T-helper 2 cell (primary cell): Measurements from ENCODE around the gene PCDH9.
"Not testable (repeated sequence)": the region's sequence is repeated elsewhere in the genome, so short reads cannot be mapped to it uniquely, and the experiment has no call there.

Source experiments
- DNase-seq, 5 experiments: peaks; one replicate each; pipeline versions ENCODE4 v3.0.0 to v3.0.0-alpha.2; 2012 to 2022

The PCDH9 gene

DNA sequence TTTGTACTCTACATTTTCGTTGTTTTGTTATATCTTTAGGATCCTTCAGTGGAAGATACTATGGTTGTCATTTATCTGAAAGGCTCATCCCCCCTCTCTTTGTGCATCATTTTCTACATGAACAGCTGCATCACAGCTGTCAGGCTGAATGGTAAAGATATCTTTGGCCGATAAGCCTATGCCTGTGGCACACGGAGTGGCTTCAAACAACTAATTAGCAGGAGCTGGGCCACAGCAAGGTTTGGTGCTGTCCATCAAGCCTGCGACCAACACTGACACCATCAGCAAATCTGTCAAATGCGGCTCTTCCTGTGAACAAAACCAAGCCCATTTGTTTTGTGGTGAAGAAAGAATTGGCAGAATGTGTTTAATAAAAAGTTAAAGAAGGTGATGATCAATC, 334.4 kb downstream of the PCDH9 start:
- no peak for DNase-seq

DNA sequence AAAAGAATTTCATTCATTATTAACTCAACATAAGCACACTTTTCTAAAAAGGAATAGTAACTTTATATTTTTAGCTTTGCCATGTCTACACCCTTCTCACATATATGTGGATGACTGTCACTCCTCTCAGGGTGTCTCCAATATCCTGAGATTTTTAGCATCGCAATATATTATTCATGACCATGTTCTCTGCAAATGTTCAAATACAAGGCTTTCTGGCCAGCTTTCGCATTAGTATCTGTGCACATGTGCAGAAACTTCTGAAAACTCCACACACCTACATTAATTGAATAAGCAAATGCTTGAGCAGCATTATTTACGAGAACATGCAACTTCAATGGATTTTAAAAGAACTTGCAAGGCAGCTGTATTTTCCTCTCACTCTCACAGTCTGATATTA, 334.8 kb downstream of the PCDH9 start:
- no peak for DNase-seq

DNA sequence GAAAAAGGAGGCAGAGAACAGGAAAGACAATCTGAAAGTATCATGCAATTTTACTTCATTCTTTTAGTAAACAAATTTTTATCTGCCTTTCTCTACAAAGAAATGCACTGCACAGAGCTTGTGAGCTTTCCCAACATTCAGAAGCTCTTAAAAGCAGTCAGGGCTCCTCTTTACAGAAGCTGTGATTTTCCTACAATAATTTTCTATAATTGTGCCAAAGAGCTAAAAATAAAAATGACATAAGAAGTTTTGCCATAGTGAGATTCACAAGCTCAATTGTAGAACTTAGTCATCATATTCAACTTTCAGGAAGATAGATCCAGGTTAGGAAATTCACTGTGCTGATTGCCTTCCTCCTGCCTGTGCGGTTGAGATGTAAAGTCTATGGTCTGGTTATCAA, 341.4 kb downstream of the PCDH9 start:
- DNase-seq = no peak

DNA sequence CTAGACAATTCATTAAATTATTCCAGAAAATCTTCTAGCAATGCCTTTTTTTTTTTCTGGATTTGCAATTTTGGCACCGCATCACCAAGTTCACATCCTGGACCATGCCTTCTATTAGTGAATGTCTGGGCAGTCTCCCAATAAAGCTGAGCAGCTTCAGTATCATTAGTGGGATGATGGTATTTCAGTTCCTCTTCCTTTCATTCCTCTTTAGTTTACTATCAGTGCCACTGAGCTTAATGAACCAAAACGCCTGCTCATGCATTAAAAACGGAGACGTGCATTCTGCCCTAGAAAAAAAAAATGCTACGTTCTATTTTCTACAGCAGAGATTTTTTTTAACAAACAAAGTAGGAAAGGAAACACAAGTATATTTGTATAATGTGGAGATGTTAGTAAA, 343.0 kb downstream of the PCDH9 start:
- no peak for DNase-seq

DNA sequence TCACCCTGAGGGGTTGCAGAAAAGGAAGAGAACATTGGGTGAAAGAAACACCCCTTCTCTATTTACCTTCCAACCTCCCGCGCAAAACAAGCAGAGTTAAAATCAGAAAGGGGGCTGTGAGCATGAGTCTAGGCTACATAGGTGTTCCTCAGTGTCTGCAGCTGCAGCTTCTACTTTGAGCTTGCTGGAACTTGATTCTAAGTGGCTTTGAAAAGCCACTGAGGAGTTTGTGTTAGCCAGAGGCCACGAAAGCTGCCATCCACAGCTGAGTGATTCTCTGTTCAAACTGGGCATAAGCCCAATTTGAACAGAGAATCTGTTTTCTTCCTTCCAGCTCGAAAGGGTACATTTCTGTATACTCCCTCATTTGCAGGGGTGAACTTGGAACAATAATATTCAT, 343.9 kb downstream of the PCDH9 start:
- no peak for DNase-seq

DNA sequence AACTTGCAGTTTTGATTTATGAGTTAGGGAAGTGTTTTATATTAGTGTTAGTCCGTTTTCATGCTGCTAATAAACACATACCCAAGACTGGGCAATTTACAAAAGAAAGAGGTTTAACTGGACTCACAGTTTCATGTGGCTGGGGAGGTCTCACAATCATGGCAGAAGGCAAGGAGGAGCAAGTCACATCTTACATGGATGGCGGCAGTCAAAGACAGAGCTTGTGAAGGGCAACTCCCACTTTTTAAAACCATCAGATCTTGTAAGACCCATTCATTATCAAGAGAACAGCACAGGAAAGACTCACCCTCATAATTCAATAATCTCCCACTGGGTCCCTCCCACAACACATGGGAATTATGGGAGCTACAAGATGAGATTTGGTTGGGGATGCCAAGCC, 349.0 kb downstream of the PCDH9 start:
- not testable (repeated sequence) for DNase-seq

DNA sequence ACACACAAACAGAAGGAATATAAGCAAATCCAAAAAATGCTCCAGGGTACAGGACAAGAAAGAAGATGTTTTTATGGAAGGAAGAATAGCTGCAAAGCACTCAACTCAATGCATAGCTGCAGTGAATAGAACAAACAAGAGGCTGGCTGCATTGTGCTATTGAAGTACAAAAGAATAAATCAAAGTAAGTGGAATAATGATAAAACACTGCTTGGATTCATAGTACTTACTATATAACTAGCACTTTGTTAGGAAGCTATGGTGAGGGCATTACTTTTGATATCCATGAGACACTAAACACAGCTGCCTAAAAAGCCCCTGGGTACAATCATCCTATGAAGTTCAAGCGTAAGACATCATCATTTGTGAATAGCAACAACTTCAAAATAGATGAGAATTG, 350.1 kb downstream of the PCDH9 start:
- DNase-seq = no peak

DNA sequence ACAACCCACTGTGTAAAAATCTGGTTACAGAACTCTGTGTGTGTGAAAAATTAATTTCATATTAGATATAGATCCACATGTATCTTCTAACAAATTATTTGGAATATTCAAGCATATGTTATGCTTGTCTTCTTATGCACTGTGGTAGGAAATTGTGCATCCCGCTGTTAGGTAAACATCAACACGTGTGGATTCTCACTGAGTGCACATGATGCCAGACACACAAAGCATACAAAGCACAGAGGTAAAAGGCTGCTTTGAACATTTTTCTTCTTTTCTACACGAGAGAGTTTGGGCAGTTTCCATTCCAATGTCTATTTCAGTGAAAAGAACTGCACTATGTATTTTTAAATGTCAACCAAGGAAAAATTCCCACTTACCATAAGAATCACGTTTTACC, 354.9 kb downstream of the PCDH9 start:
- no peak for DNase-seq

DNA sequence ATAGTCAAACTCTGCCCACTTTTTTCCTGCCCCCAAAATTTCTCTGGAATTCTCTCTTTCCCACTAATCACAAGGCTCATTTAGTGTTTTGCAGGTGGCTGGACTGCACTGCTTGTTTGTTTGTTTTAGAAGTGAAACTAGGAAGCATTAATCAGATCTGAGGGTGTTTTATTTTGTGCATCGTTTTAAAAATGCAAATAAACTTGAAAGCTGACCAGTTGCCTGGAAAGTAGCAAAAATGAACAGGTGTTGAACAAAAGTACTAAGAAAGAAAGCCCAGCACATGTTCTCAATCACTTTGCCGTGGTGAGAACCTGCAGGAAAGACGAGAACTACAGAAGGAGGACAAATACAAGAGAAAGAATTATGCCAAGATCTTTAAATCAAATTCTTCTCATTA, 365.5 kb downstream of the PCDH9 start:
- no peak for DNase-seq

DNA sequence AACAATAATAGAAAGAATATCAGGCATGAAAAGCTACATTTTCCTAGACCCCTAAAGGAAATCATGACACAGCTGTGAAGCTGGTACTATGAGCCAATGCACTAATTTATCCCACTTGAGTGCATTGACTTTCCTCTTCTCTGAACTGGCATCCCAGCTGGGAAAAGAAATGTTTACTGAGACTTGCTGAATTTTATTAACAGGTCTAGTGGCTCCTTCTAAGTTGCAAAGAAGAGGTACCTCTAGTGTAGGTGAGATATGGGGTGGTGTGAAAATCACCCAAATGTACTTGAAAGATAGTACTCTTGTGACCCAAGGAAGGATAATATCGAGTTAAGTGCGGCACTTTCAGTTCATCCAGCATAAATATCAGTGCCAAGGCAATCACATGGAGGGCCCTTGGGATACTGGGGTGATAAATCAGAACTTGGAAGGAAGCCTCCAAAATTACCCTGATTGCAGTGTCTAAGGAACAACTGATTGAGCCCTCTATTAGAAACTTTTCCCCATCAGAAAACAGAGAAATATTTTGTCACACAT, 369.2 kb downstream of the PCDH9 start:
- DNase-seq = no peak

DNA sequence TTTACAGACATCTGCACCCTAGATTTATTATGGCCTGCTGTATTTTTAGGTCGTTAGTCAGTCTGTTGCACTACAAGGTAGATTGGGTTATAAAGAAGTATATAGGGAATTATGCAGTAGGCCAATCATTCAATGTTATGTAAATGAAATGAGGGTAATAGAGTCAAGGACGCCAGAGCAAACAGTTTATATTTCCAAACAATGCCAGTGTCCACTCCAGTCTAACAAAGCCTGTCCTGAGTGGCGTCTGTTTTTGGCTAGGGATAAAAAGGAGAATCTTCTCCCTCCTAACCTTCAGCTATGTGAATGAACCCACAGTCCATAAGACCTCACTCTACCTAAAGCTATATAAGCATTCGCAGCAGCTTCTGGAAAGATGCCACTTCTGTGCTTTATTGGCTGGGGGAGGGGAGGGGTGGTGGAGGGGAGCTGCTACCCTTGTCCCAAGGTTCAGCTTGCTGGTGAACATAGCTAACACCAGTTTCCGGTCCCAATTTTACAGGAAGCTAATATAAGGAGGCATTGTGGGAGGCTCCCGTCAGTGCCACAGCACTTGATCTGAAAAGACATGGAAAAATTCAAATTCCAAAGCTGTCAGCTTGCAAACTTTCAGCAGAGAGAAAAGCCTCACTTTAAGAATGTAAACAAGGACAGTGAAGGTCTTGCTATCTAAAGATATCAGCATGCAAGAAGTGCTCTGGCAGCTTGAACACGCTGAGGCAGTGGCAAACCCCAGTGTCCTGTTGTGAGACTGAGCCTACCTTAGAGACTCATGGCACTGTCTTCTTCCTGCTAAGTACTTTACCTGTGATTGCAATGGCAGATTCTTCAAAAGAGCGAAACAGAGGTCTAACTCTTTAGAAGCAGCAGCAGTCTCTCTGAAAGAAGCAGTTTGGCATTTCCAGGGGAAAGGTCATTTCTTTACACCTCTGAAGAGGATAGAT, 369.9 kb downstream of the PCDH9 start:
- DNase-seq = no peak

DNA sequence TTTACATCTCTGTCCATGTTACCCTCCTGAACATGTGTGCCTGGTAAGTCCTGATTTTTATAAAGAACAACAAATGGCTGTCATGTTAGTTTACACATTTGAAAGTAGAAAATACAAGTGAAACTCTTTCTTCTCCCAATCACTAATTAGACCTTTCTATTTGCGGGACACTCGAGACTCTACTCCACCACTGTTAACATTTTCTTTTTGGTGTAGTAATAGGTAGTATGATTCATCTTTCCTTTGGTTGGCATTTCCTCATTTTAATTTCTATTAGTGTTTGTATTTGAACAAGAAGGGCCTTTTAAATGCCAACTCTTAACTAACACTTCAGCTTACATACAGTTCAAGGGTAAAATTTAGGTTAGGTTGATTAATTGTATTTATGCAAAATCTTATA, 371.1 kb downstream of the PCDH9 start:
- DNase-seq = no peak

DNA sequence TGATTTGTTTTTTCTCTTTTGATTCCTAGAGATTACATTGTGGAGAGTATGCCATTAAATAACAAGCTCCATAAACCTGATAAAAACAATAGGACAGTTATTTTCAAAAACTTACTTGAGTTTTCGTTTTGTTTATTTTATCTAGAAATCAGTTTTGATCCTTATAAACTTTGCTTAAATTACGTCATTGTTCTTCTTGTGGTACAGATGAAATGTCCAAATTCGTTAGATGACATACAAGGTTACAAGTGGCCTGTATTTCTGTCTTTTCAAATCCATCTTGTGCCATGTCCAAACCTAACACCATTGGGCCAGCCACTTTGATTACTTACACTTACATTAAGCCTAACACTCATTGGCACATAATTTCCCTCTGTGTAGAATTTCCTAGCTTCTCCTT, 372.0 kb downstream of the PCDH9 start:
- DNase-seq = no peak

DNA sequence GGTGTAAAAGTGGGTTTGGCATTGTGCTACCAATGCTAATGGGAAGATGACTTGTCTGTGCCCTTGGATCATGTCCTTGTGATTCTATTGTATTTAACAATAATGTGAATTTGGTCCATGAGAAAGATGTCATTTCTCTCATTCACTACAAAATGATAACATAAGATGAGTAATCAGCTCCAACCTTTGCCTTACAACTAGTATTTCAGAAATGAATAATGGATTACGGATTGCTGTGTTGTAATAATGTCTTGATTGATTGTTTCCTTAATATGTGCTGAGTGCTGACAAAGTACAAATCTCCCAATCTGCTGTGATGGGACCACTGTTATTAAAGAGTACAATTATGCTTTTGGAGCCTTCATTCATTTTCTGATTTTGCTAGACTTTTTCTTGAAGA, 375.0 kb downstream of the PCDH9 start:
- DNase-seq = no peak

DNA sequence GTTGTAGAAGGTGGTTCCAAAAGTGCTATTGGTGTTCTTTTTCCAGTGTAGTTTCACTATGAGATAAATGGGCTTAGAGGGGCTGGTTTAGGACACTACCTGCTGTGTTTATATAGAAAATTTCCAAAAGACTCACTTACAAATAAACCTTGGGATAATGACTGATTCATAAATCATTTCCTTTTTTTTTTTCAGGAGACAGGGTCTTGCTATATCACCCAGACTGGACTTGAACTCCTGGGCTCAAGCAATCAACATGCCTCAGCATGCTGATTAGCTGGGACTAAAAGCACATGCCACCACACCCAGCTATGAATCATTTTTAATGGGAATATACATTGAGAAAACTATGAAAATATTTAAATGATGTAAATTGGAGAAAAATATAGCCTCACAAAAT, 376.6 kb downstream of the PCDH9 start:
- DNase-seq = no peak

DNA sequence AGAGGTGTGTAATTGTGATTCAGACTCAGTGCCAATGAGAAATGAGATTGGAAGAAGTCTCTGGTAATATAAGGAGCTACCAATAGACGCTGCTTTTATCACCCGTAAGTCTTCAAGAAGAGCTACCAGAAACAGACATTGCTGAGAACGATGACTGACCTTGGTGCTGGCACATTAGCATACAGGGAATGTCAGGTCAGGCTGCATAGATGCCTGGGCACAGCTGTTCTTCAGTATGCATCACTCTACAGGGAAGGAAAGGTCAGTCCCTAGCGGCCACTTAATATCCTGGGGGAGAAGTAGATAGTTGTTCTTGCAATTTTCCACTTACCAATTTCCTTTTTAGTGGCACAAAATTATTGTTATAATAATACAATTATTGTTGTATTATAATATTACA, 380.4 kb downstream of the PCDH9 start:
- no peak for DNase-seq

DNA sequence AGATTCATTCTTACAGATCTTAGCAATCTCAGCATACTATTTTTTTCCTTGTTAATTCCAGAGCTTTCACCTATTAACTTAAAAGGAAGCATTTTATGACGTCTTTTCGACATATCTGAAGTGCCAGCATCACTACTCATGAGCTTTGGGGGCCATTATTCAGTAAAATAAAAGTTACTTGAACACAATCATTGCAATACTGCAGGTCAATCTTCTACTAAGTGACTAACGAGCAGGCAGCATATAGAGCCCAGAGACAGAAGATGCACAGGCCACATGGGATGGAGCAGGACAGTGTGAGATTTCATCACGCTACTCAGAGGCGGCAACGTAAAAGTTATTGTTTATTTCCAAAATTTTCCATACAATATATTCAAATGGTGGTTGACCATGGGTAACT, 382.6 kb downstream of the PCDH9 start:
- no peak for DNase-seq

DNA sequence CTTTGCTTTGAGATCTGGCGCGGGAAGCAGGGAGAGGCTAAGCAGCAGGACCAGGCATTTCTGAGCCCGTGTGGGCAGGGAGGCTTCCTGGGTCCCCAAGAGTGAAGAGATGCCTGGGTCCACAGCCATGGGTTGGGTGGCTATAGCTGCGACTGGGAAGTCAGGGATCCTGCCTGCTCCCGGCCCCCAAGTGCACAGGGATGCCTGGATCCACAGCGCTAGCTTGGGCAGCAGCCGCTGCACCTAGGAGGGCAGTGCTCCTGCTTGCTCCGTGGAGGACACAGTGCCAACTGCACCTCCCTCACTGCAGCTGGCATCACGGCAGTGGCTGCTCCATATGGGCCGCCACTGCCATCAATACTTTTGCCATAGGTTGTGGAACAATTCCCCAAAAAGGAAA, 384.7 kb downstream of the PCDH9 start:
- no peak for DNase-seq

DNA sequence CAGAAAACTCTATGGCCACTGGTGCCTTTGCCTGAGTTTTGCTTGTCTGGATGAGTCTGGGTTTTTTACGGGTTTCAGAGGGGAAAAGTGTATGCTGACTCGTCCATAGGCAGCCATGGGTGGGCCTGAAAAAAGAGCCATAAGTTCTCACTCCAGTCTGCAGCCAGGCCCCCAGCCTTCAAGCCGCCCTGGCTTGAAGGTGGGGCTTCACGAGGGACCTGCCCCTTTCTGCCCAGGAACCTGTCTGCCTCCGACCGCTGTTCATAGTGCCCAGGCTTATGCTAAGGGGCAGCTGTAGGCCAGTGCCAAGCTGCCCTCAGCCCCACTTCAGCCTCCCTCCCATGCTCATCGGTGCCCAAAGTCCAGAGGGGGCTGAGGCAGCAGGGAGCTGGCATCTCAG, 385.2 kb downstream of the PCDH9 start:
- DNase-seq = no peak

DNA sequence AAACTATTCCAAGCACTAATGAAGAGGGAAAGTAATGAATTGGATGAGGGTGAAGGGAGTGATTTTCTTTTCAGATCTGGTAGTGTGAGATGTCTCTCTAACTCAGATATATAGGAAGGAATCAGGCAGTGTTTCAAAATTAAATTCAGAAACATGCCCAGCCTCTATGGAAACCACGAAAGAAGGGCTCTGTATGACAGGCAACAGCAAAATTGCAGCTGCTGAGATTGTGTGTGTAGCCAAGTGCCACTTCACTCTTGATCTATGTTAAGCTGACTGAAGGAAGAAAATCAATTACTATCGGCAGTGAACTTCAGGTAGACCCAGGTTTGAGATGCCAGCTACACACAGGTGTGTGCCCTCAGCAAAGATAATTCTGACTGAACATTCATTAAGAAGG, 387.4 kb downstream of the PCDH9 start:
- DNase-seq = no peak

DNA sequence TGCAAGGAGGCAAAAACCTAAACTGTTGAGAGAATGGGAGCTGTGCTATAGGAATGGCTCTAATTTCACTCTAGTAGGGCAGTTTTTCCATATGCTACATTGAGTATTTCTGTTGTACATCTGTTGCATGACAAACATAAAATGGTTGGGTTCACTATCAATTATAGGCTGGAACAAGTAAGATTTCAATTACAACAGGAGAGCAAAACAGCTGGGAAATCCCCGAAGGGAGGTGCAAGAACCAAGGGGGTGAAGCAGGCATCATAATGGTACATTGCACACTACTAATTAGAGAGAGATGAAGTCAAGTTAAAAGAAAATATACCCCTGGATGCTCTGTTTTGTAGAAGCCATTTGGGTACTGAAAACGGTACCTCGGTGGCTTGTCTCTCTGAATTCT, 389.5 kb downstream of the PCDH9 start:
- no peak for DNase-seq

DNA sequence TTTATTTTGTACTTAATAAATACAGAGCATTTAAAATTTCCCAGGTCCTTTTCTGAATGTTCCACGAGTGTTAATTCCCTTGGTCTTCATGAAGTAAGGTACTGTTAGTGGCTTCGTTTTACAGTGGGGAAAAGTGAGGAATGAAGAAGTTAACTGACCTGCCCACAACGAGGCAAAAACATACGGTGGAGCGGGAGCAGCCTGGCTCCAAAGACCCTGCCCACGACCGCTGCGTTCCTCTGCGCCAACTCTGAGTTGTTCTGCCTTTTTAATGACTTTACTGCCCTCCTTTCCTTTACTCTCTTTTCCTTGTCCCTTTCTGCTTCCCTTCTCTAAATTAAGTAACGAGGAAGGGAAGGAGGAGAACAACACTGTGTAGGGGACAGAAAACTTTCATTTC, 392.9 kb downstream of the PCDH9 start:
- no peak for DNase-seq

DNA sequence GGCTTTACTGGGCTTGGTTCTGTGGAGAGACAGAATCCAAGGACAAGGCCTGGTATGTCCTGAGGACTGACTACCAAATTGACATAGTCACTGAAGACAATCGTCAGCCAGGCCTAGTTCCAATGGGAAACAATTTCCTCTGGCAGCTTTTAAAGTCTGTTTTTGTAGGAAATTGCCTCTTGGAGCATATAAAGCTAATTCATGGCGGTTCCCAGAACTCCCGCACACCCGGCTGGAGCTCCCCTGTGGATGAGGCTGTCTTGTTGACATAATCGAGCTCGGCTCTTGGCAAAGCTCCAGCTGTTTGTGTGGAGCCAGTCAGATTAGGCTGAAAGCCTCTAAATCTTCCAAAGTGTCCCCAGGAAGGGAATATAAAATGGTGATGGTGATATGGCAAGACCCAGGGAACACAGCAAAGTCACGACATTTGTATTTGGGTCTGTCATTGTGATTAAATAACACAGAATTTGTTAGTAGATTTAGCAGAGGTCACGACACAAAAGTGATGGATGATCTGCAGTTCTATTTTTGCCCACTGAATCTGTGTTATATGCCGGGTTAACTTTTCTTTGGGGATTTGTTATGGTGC, 395.0 kb downstream of the PCDH9 start:
- no peak for DNase-seq
